ENCODE results near the gene PELI2.

Gene PELI2

DNA sequence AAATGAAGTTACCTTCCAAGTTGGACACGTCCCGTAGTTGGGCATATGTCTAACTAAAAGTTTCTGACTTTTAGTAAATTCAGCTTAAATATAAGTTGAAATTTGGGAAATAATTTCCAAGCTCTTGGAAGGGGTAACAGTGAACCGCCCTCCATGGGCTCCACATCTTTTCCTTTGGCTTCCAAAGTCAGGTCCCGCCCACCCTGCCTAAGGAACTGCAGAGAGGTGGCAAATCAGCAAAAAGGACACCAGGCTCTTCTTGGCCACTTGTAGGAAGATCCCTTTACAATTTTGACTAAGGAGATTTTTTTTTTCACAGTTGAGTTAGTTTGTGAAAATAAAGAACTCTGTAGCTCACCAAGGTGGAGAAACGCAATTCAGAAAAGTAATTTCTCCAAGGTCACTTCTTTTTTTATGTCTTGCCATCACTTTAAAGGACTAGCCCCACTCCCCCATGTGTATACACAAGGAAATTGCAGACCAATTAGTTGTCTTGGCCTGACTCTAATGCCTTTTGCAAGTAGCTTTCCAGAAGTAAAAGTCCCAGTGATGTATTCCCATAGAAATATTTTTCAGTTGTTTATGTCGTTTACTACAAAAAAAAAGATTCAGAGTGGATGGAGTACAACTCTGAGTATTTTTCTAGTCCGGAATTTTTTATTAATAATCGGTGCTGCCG, 181.2 kb downstream of the PELI2 start:
- DNase-seq (ENCODE audit: low read depth): no peak

GRCh38 chr14:56300495-56300894, 182.3 kb downstream of the PELI2 start:
- DNase-seq (ENCODE audit: low read depth): no peak

DNA sequence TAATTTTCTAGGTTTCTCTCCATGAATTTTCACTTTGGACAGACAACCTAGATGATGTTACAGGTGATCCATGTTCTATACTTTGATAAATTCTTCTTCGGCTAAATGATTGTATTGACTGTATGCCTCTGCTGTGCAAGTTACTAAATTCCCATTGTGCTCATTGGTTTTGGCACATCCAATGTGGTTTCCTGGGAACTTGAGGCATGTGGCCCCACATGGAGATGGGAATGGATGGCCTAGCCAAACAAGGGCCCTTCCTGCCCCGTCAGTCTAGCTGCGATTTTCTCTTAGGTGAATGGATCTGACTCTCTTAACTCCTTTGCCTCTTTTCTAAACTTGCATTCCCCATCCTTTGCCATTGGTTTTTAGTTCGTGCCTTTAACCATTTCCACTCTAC, 186.2 kb downstream of the PELI2 start:
- DNase-seq (ENCODE audit: low read depth): no peak

DNA sequence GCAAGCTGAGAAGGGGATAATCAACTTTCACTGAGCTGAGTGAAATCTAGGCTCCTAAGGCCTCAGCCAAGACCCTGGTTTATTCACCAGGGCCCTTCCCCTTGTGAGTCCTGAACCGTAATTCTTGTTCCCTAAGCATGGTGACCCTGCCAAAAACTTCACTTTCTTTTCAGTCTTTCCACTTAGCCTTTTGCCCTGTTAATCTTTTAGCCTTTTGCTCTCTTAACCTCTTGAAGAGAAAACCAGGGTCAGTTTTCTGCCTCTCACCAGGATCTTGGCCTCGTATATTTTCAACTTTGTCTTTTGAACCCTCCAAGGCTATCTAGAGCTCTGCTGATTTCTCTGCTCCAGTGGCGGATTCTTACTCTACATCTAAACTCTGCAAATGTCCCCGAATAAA, 191.0 kb downstream of the PELI2 start:
- DNase-seq (ENCODE audit: low read depth): no peak

GRCh38 chr14:56310643-56311042, 192.4 kb downstream of the PELI2 start:
- DNase-seq (ENCODE audit: low read depth): no peak

GRCh38 chr14:56313789-56314188, 195.6 kb downstream of the PELI2 start:
- DNase-seq (ENCODE audit: low read depth): no peak

DNA sequence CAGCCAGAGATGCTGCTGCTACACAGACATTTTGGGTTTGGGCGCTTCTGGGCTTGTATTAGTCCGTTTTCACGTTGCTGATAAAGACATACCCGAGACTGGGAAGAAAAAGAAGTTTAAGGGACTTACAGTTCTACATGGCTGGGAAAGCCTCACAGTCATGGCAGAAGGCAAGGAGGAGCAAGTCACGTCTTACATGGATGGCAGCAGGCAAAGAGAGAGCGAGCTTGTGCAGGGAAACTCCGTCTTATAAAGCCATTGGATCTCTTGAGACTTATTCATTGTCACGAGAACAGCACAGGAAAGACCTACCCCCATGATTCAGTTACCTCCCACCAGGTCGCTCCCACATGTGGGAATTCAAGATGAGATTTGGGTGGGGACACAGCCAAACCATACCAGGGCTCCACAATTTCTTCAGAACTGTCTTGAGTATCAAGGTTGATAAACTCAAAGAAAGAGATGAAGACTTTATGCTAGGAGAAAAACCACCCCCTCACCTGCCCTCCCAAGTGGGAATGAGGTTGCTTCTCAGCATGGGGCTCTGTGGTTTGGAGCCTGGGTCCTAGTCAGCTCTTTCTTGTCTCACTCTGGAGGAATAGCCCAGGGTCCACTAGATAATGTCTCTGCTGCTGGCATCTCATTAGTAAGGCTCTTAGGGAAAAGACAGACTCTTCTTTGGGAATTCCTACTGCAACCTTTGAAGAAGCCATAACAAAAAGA, 200.3 kb downstream of the PELI2 start:
- DNase-seq (ENCODE audit: low read depth): no peak

DNA sequence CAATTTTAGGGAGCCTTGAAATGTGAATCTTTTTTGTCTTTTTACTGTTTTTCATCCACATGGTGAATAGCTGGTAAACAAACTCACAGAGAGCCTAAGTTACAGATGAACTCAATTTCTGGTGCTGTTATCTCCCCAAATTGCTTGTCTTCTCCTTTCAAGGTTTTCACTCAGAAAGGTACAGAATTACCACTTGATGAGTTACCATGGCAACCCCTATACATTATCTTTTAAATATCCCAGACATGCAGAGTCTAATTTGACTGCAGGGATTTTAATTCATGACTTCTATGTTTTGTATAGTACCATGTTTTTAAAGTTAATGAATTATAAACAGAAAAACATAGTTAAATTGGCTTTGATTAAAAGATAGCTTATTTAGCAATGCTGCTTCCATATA, 203.7 kb downstream of the PELI2 start:
- DNase-seq (ENCODE audit: low read depth): no peak

DNA sequence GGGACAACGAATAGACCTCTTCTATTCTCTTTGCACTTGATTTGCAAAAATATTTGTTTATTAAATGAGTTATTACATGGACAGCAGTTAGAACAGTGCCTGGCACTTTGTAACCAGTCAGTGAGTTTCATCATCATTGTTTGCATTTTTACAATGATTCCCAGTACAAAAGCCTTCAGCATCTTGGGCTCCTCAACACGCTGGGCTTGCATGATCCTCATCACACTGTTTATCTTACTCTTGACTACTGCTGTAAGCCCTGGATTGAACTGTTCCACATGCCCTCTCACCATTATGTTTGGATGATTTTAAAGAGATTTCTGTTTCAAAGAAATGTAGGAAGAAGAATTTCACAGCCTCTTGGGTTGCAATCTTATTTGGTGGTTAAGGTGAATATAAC, 204.3 kb downstream of the PELI2 start:
- no peak for DNase-seq (ENCODE audit: low read depth)

DNA sequence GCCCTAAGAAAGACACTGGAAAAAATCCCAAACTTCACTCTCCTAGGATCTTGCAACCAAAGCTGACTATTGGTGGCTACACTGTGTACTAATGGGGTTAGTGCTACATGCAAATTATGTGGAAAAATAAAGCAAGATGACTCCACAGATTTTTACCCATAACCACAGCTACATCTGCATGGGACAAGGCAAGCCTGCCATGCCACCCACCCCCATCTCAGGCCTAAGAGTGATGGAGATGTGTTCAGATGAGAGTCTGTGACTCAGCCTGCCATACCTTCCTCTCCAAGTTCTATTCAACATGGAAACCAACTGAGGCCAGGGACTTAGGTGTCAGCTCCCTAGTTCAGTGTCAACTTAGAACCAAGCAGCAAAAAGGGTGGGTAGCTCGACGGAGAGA, 206.2 kb downstream of the PELI2 start:
- no peak for DNase-seq (ENCODE audit: low read depth)

DNA sequence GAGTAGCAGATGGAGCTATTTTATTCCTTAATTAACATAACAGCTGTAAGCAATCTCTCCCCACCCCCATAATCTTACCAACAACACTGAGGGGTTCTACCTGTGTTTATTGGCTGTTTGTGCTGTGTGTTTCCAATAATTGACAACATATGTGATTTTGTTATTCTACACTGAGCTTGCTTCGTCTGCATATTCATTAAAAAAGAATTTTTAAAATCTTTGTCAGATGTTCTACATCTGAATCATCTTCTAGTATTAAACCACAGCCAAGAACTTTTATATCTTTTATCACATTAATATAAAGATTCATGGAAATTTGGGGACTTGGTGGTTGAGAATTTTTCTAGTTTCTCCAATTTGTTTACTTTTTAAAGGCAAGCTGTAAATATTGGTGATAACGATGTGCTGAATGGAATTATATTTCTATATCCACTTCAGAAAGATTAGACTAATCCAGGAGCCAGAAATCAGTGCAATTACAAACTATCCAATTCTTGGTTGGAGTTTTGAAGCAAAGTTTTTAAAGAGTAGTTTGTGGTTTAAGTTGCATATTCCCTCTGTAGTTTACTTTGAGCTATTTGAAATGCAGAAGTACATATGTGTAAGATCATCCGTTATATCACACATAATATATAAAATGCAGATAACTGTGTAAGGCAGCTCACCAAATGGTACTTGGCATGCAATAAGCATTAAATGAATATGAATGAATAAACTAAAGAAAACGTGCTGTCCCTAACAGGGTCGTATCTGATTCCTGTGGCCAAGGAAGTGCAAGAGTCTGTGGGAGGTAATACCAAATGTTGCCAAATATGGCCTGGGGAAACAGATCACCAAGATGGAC, 206.9 kb downstream of the PELI2 start:
- no peak for DNase-seq (ENCODE audit: low read depth)

- DNase-seq (ENCODE audit: low read depth): no peak
These were observed 209.8 kb downstream of the PELI2 start for GRCh38 chr14:56328021-56328420.

- DNase-seq (ENCODE audit: low read depth): no peak
These were observed 213.5 kb downstream of the PELI2 start for GRCh38 chr14:56331592-56332216.

GRCh38 chr14:56333359-56334292, 215.4 kb downstream of the PELI2 start:
- DNase-seq (ENCODE audit: low read depth): no peak

GRCh38 chr14:56334458-56334857, 216.2 kb downstream of the PELI2 start:
- no peak for DNase-seq (ENCODE audit: low read depth)

- DNase-seq (ENCODE audit: low read depth): no peak
These were observed 220.5 kb downstream of the PELI2 start for GRCh38 chr14:56338674-56339073.

DNA sequence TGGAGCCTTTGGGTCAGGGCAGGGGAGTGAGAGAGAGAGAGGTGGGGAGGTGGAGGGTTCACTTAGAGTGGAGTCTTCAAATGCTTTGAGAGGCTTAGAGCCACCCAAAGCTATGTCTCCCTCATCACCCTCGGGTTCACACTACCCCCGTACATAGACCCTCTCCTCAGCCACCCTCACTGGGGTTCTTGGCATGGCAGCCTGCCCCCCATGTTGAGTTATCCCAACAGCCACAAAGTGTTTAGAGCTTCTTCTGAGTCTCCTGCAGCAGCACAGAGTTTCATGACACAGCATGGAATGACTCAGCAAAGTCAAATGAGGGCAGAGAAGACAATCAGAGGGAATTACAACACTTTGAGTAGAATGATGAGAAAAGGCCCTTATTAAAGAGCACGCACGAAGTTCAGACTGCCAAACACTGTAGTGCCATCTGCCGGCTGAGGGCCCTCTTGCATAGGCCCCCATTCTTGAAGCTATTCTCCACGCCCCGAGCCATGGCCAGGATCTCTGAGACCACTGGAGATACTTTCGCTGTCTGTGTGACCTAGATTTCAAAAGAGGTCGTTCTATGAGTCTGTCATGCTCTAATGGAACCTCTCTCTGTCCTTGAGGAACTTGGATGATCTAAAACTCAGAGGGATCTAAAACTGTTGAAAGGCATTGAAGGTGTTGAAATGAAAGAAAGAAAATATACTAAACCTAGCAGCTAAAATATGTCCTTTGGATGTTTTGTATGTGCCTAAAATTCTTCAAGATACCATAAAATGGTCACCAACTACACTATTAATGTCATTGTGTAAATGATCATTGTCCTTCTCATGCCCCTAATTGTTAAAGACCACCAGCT, 221.9 kb downstream of the PELI2 start:
- DNase-seq (ENCODE audit: low read depth): no peak

- DNase-seq (ENCODE audit: low read depth): no peak
These were observed 222.7 kb downstream of the PELI2 start for GRCh38 chr14:56340932-56341331.

GRCh38 chr14:56341766-56342493, 223.7 kb downstream of the PELI2 start:
- DNase-seq (ENCODE audit: low read depth): no peak

DNA sequence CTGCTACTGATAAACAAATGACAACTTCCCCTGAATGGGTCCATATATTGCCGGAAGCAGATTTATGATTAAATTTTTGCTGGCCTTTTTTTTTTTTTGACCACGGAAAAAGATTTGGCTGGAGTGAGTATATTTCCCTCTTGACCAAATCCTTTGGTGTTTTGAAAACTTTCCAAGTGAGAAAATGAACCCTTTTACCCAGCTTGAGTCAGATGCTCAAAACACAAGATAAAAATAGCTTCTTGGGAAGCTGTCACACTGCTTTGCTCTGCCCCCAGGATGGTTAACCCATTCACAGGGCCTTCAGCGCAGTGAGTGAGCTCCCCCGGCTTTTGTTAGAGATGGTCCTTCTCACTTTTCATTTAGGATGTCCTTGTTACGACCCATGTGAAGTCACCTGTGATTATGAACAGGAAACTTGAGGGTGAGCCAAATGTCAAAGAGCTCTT, 224.3 kb downstream of the PELI2 start:
- DNase-seq (ENCODE audit: low read depth): no peak
